ENCODE results near the gene TXLNB.

The TXLNB gene

DNA sequence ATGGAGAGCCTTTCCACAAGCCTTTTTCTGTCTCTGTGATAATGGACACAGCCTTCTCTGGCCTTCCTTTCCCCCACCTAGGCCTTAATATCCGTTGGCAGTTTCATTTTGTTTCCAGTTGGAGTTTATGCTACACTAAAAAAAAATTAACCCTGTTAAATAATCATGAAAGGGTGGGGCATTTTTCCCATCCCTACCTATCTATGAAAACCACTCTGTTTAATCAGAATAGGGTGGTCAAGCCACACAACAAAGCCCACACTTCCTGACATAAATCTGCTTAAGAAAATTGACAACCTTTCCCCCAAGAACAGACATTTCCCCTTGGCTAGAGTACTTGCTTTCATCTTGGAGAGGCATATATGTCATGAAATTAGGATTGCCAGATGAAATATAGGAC lies 14.2 kb downstream of the TXLNB start:
- TF ChIP-seq EZH2 (IDR thresholded peaks at IDR 0.05; ENCODE audit: borderline replicate concordance, low read length): no peak
- TF ChIP-seq, protein P1, sequence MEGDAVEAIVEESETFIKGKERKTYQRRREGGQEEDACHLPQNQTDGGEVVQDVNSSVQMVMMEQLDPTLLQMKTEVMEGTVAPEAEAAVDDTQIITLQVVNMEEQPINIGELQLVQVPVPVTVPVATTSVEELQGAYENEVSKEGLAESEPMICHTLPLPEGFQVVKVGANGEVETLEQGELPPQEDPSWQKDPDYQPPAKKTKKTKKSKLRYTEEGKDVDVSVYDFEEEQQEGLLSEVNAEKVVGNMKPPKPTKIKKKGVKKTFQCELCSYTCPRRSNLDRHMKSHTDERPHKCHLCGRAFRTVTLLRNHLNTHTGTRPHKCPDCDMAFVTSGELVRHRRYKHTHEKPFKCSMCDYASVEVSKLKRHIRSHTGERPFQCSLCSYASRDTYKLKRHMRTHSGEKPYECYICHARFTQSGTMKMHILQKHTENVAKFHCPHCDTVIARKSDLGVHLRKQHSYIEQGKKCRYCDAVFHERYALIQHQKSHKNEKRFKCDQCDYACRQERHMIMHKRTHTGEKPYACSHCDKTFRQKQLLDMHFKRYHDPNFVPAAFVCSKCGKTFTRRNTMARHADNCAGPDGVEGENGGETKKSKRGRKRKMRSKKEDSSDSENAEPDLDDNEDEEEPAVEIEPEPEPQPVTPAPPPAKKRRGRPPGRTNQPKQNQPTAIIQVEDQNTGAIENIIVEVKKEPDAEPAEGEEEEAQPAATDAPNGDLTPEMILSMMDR (IDR thresholded peaks at IDR 0.05; ENCODE audit: low read length): no peak
- peaks cover 6% of the 10 kb centered on the region; the same call in 1 of the 2 replicates for H3F3A ChIP-seq (ENCODE audit: insufficient read depth, low read length)

GRCh38 chr6:139277161-139277560 lies 14.6 kb downstream of the TXLNB start:
- H3K36me3 ChIP-seq (ENCODE audit: insufficient read depth, low read length): no peaks in the 10 kb centered on the region
- H3K4me3 ChIP-seq (ENCODE audit: low read depth, low read length, poor library complexity, severe bottlenecking): no peak overlapping the region
- H3K9me3 ChIP-seq (ENCODE audit: low read length): no peaks in the 10 kb centered on the region
- TF ChIP-seq, protein P1 (IDR thresholded peaks at IDR 0.05; ENCODE audit: low read length): no peak
- TF ChIP-seq EZH2 (IDR thresholded peaks at IDR 0.05; ENCODE audit: borderline replicate concordance, low read length): no peak
- no peaks in the 10 kb centered on the region for H3K9me2 ChIP-seq (ENCODE audit: low read depth, low read length)
- peaks cover 59% of the 10 kb centered on the region for H3K4me1 ChIP-seq (ENCODE audit: insufficient read depth, low read length, severe bottlenecking)
- no peak overlapping the region for H2AFZ ChIP-seq (ENCODE audit: low read length)
- peak overlapping the region; percentile 77 for H3K27ac ChIP-seq (ENCODE audit: low read depth, low read length, poor library complexity, severe bottlenecking)
- no peaks in the 10 kb centered on the region for H4K20me1 ChIP-seq (ENCODE audit: insufficient read depth, low read length)
- peaks cover 6% of the 10 kb centered on the region; the same call in 1 of the 2 replicates for H3F3A ChIP-seq (ENCODE audit: insufficient read depth, low read length)
- H3K27me3 ChIP-seq (ENCODE audit: insufficient read depth, low read length): no peaks in the 10 kb centered on the region
- no peak overlapping the region for H3K9ac ChIP-seq (ENCODE audit: low read length)
- H3K4me2 ChIP-seq (ENCODE audit: low read length): no peak overlapping the region; the same call in 1 of the 2 replicates
- no peaks in the 10 kb centered on the region for H3K79me2 ChIP-seq (ENCODE audit: insufficient read depth, low read length)

More for the DNA sequence above, 14.2 kb downstream of the TXLNB start:
- no peaks in the 10 kb centered on the region for H3K79me2 ChIP-seq (ENCODE audit: insufficient read depth, low read length)
- H2AFZ ChIP-seq (ENCODE audit: low read length): no peak overlapping the region
- no peaks in the 10 kb centered on the region for H4K20me1 ChIP-seq (ENCODE audit: insufficient read depth, low read length)
- H3K9ac ChIP-seq (ENCODE audit: low read length): no peak overlapping the region
- no peak overlapping the region for H3K4me3 ChIP-seq (ENCODE audit: low read depth, low read length, poor library complexity, severe bottlenecking)
- no peaks in the 10 kb centered on the region for H3K27me3 ChIP-seq (ENCODE audit: insufficient read depth, low read length)
- peaks cover 59% of the 10 kb centered on the region for H3K4me1 ChIP-seq (ENCODE audit: insufficient read depth, low read length, severe bottlenecking)
- no peaks in the 10 kb centered on the region for H3K9me3 ChIP-seq (ENCODE audit: low read length)
- no peaks in the 10 kb centered on the region for H3K9me2 ChIP-seq (ENCODE audit: low read depth, low read length)
- no peaks in the 10 kb centered on the region for H3K36me3 ChIP-seq (ENCODE audit: insufficient read depth, low read length)
- H3K4me2 ChIP-seq (ENCODE audit: low read length): no peak overlapping the region
- peak overlapping the region; percentile 77 for H3K27ac ChIP-seq (ENCODE audit: low read depth, low read length, poor library complexity, severe bottlenecking)

- Histone ChIP-seq H3K27ac (ENCODE audit: low read depth, low read length, poor library complexity, severe bottlenecking) (peak overlapping the region; percentile 77), H3F3A (ENCODE audit: insufficient read depth, low read length) (peaks cover 6% of the 10 kb centered on the region; the same call in 1 of the 2 replicates), H2AFZ (ENCODE audit: low read length) (no peak overlapping the region), H3K79me2 (ENCODE audit: insufficient read depth, low read length) (no peaks in the 10 kb centered on the region), H3K4me2 (ENCODE audit: low read length) (no peak overlapping the region), H3K4me3 (ENCODE audit: low read depth, low read length, poor library complexity, severe bottlenecking) (no peak overlapping the region), H3K9me3 (ENCODE audit: low read length) (no peaks in the 10 kb centered on the region), H3K9ac (ENCODE audit: low read length) (no peak overlapping the region), H3K9me2 (ENCODE audit: low read depth, low read length) (no peaks in the 10 kb centered on the region), H3K36me3 (ENCODE audit: insufficient read depth, low read length) (no peaks in the 10 kb centered on the region), H4K20me1 (ENCODE audit: insufficient read depth, low read length) (no peaks in the 10 kb centered on the region), H3K4me1 (ENCODE audit: insufficient read depth, low read length, severe bottlenecking) (peaks cover 70% of the 10 kb centered on the region), H3K27me3 (ENCODE audit: insufficient read depth, low read length) (no peaks in the 10 kb centered on the region)
- TF ChIP-seq EZH2 (IDR thresholded peaks at IDR 0.05; ENCODE audit: borderline replicate concordance, low read length): no peak
- TF ChIP-seq, protein P1 (IDR thresholded peaks at IDR 0.05; ENCODE audit: low read length): no peak
These were observed 16.3 kb downstream of the TXLNB start for GRCh38 chr6:139275279-139276055.
